ENCODE measurements around the gene ZNF366.

GRCh38 chr5:72494623-72495124, 12.5 kb downstream of the ZNF366 start:
- TF ChIP-seq, protein P1, sequence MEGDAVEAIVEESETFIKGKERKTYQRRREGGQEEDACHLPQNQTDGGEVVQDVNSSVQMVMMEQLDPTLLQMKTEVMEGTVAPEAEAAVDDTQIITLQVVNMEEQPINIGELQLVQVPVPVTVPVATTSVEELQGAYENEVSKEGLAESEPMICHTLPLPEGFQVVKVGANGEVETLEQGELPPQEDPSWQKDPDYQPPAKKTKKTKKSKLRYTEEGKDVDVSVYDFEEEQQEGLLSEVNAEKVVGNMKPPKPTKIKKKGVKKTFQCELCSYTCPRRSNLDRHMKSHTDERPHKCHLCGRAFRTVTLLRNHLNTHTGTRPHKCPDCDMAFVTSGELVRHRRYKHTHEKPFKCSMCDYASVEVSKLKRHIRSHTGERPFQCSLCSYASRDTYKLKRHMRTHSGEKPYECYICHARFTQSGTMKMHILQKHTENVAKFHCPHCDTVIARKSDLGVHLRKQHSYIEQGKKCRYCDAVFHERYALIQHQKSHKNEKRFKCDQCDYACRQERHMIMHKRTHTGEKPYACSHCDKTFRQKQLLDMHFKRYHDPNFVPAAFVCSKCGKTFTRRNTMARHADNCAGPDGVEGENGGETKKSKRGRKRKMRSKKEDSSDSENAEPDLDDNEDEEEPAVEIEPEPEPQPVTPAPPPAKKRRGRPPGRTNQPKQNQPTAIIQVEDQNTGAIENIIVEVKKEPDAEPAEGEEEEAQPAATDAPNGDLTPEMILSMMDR (IDR thresholded peaks at IDR 0.05), result no peak
- TF ChIP-seq POLR2A (IDR thresholded peaks at IDR 0.05), result no peak
- no peak for TF ChIP-seq POLR2AphosphoS5 (IDR thresholded peaks at IDR 0.05)

Data from stomach (tissue), 4 donors.